AG10803 (cell line): ENCODE data around the gene C11orf58.
A peak's percentile ranks its signal among the peaks of the same experiment; 100 is the strongest.

Experiments used
- DNase-seq: peaks from one replicate; pipeline ENCODE4 v3.0.0; 2010; ENCODE audit warnings: low read depth
- H3K4me3 ChIP-seq: 2 replicates; pipeline ENCODE4 v1.5.1; 2011; ENCODE audit warnings: mild to moderate bottlenecking, low read length, control low read depth
- CTCF ChIP-seq: conservative IDR thresholded peaks from 2 replicates; pipeline ENCODE4 v1.5.1; 2011; ENCODE audit warnings: mild to moderate bottlenecking, low read length, control low read depth, inconsistent platforms

C11orf58 gene

GRCh38 chr11:16767957-16768356 is 29.5 kb downstream of the C11orf58 start:
- no peak for DNase-seq
- H3K4me3 ChIP-seq: no peak overlapping the region
- no peak for TF ChIP-seq CTCF

- no peak for TF ChIP-seq CTCF
- H3K4me3 ChIP-seq: no peak overlapping the region
Measured at GRCh38 chr11:16769386-16769785, 30.9 kb downstream of the C11orf58 start.

GRCh38 chr11:16770016-16770415 is 31.6 kb downstream of the C11orf58 start:
- no peak for TF ChIP-seq CTCF
- H3K4me3 ChIP-seq: no peak overlapping the region
- DNase-seq: no peak

More at GRCh38 chr11:16769386-16769785, 30.9 kb downstream of the C11orf58 start:
- no peak for DNase-seq

DNA sequence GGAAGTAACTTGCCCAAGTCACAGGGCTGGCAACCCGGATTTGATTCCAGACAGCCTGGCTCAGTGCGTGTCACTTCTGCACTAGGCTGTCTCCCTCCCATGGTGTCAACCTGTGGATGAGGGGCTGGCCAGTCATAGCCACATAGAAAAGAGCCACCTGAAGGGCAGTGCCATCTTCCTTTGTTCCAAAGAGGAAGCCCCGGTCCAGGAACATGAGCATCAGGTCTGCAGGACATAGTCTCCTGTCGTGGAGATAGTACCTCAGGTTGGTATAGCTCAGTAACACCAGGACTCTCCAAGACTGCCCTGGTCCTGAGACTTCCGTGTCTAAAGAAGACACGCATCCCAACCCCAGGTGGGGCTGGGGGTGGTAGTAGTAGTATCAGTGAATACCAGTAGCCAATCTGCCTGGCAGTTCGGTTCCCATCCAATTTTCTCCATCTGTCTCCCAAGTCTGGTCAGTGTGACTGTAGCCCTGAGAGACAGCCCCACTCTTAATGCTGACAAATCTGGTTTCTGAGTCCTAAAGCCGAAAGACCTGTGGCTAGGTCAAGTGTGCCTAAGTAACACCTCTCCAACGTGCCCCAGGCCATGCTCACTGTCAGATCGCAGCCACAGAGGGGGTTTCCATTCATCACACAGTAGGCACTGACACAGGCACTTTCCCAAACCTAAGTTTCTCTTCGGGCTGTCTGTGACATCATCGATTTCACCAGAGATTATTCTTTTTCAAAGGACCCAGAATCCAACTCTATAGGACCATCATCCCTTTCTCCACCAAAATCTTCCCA is 33.1 kb downstream of the C11orf58 start:
- no peak for DNase-seq
- no peak overlapping the region for H3K4me3 ChIP-seq
- TF ChIP-seq CTCF: no peak

- TF ChIP-seq CTCF: no peak
- DNase-seq: no peak
- no peak overlapping the region for H3K4me3 ChIP-seq
Measured at GRCh38 chr11:16772141-16772512, 33.7 kb downstream of the C11orf58 start.

DNA sequence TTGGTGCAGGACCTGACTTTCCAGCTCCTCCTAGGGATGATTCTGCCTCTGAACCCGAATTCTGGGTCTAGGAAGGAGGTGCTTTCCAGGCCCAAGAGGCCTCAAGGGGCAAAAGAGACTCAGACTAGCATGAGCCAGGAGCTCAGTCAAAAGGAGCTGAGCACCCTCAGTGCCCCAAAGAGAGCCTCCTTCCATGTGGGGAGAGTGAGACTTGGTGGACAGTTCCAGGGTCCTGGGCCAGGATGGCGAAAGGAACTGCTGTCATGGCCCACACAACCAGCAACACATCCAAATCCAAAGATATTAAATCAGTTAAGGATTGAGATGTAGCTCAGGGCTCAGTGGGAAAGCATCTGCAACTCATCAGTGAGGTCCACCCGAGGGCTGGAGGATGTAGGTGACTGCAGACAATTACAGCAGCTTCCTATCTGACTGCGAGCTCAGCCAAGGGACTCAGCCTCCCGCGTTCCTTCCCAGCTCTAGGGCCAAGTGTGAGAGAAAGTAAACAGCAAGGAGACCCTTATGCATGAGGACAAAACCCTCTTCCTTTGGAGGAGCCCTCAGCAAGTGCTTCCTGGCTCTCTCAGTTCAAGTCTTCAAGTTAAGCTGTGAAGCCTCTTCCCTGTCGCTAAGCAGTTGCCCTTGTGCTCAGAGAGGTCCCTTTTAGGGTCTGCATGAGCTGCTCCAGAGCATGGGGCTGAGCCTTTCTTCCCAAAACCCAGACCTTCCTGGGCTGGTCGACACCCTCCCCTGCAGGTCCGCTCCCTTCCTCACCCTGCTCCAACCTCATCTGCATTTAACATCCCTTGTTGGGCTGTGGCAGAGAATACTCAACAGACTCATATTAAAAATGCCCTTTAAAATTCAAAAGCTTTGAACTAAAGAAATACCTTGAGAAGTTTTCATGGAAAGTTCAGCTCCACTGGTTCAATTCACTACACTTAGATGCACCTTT is 35.8 kb downstream of the C11orf58 start:
- peak; percentile 16 for DNase-seq
- TF ChIP-seq CTCF: no peak
- no peak overlapping the region for H3K4me3 ChIP-seq
